Kidney epithelial cell (primary cell): ENCODE results near the gene CYP1A2. TPM values are rescaled to one million over a fixed set of nuclear protein-coding genes. Genes with fewer than 3 reads are reported as not detected.

ENCODE experiments used
- DNase-seq: peaks from one replicate; pipeline ENCODE4 v3.0.0-alpha.2; 2010; ENCODE audit warnings: low read depth
- H3K27me3 ChIP-seq: 2 replicates; pipeline ENCODE4 v1.6.0; 2011; ENCODE audit warnings: low read length; ENCODE audit not compliant: control insufficient read depth, insufficient read depth
- H3K36me3 ChIP-seq: 2 replicates; pipeline ENCODE4 v1.5.1; 2011; ENCODE audit warnings: low read length; ENCODE audit not compliant: control insufficient read depth, insufficient read depth
- H3K4me3 ChIP-seq: 2 replicates; pipeline ENCODE4 v1.5.1; 2011; ENCODE audit warnings: low read depth, mild to moderate bottlenecking, control low read depth, low read length
- CTCF ChIP-seq: IDR thresholded peaks from 2 replicates; pipeline ENCODE4 v1.5.1; 2011; ENCODE audit warnings: mild to moderate bottlenecking, moderate library complexity, low read length, control low read depth, inconsistent platforms; ENCODE audit not compliant: insufficient read depth, poor library complexity, severe bottlenecking
- total RNA-seq: library from RNA; depleted of rRNA; stranded (reverse); fragments of >200 nt; gene quantifications from 2 replicates; pipeline ENCODE4 v1.2.3, GENCODE V29; 2015

CYP1A2 gene
- total RNA-seq, 1 donor from 2014 or later, result not detected

- H3K27me3 ChIP-seq, result peaks cover 7% of the 10 kb centered on the region
These were observed 10.1 kb downstream of the CYP1A2 start for GRCh38 chr15:74758736-74759135.

DNA sequence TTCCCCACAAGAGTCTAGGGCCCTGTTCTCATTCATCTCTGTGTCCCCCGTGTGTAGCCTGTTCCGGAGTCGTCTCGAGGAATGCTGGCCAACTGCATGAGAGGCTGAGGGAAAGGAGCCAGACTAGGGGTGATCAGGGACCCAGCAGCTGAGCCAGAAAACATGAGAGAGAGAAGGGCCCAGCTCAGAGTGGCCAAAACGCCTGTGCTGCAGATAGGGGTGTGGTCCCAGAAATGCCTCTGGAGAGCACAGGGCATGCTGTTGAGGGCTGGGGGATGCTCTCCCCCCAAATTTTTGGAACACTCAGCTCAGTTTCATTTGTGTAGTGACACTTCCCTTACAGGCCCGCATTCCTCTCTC, 14.1 kb downstream of the CYP1A2 start:
- DNase-seq, result no peak

More at GRCh38 chr15:74758736-74759135, 10.1 kb downstream of the CYP1A2 start:
- no peak overlapping the region for H3K4me3 ChIP-seq
- no peak for DNase-seq
- no peak for TF ChIP-seq CTCF
- no peaks in the 10 kb centered on the region for H3K36me3 ChIP-seq

DNA sequence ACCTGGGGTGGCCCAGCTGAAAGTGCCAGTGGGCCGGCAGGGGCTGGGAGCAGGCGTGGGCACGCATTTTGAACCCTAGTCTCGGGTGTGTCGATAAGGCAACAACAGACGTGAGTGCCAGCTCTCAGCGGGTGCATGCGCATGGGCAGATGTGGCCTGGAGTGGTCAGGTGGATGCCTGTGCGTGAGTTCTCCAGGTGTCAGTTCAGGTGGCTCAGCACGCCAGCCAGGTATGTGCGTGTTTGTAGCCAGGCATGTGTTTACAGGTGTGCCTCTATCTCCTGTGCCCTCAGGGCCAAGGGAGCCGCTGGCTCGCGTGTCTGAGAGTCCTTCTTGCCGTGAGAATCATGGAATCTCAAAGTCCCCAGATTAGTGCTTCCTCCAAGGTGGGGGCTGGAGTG, 14.8 kb downstream of the CYP1A2 start:
- no peak for DNase-seq
- Histone ChIP-seq H3K36me3 (no peaks in the 10 kb centered on the region), H3K27me3 (peaks cover 7% of the 10 kb centered on the region), H3K4me3 (no peak overlapping the region)
- TF ChIP-seq CTCF, result no peak

More for the DNA sequence above, 14.1 kb downstream of the CYP1A2 start:
- no peak overlapping the region for H3K4me3 ChIP-seq
- H3K36me3 ChIP-seq, result no peaks in the 10 kb centered on the region
- H3K27me3 ChIP-seq, result peaks cover 5% of the 10 kb centered on the region
- no peak for TF ChIP-seq CTCF

DNA sequence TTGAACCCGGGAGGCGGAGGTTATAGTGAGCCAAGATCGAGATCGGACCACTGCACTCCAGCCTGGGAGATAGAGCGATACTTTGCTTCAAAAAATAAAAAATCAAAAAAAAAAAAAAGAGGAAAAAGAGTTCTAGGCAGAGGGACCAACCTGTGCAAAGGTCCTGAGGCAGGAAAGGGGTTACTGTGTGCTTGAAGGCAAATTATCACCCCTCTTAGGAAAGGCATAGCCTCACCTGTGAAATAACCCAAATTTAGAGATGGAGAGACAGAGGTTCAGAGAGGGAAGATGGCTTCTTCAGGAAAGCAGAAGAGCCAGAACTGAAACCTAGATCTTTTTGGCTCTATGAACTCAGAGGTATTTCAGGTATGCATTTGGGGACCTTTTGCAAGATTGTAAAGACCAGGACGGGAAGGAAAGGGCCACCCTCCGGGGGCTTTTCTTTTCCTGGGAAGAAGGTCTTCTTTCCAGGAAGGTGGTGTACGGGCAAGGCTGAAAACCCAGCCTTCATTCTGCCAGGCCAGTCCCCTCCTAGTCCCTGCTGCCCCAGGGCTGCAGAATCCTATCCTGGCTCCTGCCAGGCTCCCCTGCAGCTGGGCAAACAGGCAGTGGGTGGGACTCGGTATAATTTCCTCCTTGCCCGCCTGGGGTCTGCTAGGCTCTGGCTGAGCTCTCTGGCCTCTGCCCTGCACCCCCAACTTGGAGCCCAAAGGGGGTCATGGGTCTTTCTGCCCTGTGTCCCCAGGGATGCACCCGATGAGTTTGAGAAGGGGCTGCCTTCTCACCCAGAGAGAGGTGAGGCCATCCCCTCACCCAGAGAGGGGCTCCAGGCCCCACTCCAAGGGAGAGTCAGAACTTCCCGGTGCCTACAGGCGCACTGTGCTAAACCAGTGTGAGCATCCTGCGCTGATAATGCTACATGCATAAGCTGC, 18.8 kb downstream of the CYP1A2 start:
- no peak for DNase-seq
- Histone ChIP-seq H3K27me3 (peaks cover 21% of the 10 kb centered on the region), H3K4me3 (no peak overlapping the region), H3K36me3 (no peaks in the 10 kb centered on the region)
- no peak for TF ChIP-seq CTCF

GRCh38 chr15:74768099-74768770, 19.6 kb downstream of the CYP1A2 start:
- no peak for TF ChIP-seq CTCF
- DNase-seq, result no peak
- Histone ChIP-seq H3K27me3 (peaks cover 19% of the 10 kb centered on the region), H3K36me3 (no peaks in the 10 kb centered on the region), H3K4me3 (no peak overlapping the region)
